H7 (cell line): ENCODE data around the gene TMEM272. TPM values are rescaled to one million over a fixed set of nuclear protein-coding genes. Genes with fewer than 3 reads are reported as not detected.
A peak's percentile ranks its signal among the peaks of the same experiment; 100 is the strongest.

Experiments used
- DNase-seq: peaks from one replicate; pipeline ENCODE4 v3.0.0; 2012
- H3K27me3 ChIP-seq: 2 replicates; pipeline ENCODE4 v1.6.0; 2011; ENCODE audit warnings: mild to moderate bottlenecking, low read length; ENCODE audit not compliant: control insufficient read depth, insufficient read depth
- H3K36me3 ChIP-seq: replicated peaks from 2 replicates; pipeline ENCODE4 v1.5.1; 2011; ENCODE audit warnings: low read length; ENCODE audit not compliant: control insufficient read depth, insufficient read depth
- H3K4me3 ChIP-seq: 2 replicates; pipeline ENCODE4 v1.5.1; 2011; ENCODE audit warnings: low read depth, mild to moderate bottlenecking, control low read depth, low read length, moderate library complexity; ENCODE audit not compliant: insufficient read depth
- total RNA-seq: library from RNA; depleted of rRNA; stranded (reverse); fragments of >200 nt; shearing (Covaris generic); gene quantifications from 2 replicates; pipeline ENCODE4 v1.2.3, GENCODE V29; 2014

TMEM272 gene
- total RNA-seq, 1 experiment from 2014 or later, result not detected

DNA sequence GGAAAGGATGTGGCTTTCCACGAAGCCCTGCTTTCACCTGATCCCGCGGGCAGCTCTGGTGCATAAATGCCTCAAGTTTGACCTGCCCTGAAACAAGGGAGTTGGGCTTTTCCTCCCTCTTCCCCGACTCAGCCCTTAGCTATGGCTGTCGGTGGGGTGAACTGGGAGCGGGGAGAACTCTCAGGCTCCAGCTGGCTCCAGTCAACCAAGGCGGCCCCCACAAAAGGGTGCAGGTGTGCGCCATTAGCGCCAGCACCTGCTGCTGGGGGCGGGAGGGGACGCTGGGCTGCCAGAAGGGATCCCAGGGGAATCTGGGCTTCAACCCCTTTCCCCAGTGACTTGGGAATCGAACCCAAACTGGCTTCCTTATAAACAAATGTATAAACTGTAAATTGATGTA is 33.9 kb downstream of the TMEM272 start:
- DNase-seq, result no peak
- H3K27me3 ChIP-seq, result no peaks in the 10 kb centered on the region
- H3K36me3 ChIP-seq, result no peaks in the 10 kb centered on the region
- no peak overlapping the region for H3K4me3 ChIP-seq

- no peaks in the 10 kb centered on the region for H3K36me3 ChIP-seq
- no peak for DNase-seq
- no peak overlapping the region for H3K4me3 ChIP-seq
- H3K27me3 ChIP-seq, result no peaks in the 10 kb centered on the region; the same call in 1 of the 2 replicates
Observed at GRCh38 chr13:51808811-51809210, 36.2 kb downstream of the TMEM272 start.

DNA sequence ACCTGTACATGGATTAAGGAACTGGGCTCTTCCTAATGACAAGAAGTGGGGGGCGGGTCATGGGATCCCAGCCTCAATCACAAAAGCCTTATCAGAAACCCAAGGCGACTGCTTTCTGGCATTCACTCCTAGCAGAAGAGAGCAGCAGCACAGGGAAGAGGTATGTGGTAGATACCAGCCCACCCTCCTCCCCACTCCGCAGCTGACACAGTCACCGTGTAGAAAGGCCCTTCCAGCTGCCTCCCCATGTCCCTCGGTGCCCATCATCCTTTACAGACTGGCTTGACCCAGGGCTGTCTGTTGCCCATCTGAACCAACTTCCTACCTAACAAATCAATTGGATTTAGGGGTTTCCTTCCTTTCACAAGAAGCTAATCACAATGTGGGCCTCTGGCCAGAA is 37.9 kb downstream of the TMEM272 start:
- H3K27me3 ChIP-seq, result no peaks in the 10 kb centered on the region; the same call in 1 of the 2 replicates
- no peaks in the 10 kb centered on the region for H3K36me3 ChIP-seq
- DNase-seq, result no peak
- H3K4me3 ChIP-seq, result no peak overlapping the region

DNA sequence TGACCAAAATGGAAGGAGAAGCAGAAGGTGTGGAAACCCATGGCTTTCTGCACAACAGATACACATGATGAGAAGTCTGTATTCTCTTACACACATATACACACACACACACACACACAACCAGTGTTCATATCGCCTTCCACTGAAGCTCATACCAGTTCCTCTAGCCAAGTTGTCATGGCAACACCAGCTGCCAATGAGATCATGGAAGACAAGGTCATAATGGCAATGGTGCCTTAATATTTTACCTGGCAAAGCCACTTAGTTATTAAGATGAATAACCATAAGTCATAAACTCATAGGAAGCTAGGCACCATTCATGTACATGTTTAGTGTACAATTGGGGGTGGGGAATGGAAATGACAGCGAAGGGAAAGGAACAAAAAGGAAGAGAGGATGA is 38.4 kb downstream of the TMEM272 start:
- Histone ChIP-seq H3K36me3 (no peaks in the 10 kb centered on the region), H3K27me3 (no peaks in the 10 kb centered on the region; the same call in 1 of the 2 replicates), H3K4me3 (no peak overlapping the region)
- DNase-seq, result no peak

DNA sequence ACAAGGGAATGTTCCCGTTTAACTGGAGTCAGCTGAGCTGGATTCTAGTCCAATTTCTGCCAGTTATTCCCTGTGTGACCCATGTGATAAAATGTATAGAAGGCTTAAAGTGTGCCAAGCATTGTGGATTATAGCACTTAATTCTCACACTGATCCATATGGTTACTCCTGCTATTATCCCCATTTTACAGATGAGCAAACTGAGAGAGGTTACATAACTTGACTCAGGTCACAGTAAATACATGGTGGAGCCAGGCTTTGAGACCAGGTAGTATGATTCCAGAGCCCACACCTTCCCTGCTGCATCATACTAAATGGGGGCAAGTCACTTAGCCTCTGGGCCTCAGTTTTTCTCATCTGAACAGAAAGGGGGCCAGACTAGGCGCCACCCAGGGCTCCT is 39.1 kb downstream of the TMEM272 start:
- no peak for DNase-seq
- Histone ChIP-seq H3K27me3 (no peaks in the 10 kb centered on the region; the same call in 1 of the 2 replicates), H3K36me3 (no peaks in the 10 kb centered on the region), H3K4me3 (no peak overlapping the region)

GRCh38 chr13:51805313-51805712 is 39.7 kb downstream of the TMEM272 start:
- no peaks in the 10 kb centered on the region; the same call in 1 of the 2 replicates for H3K27me3 ChIP-seq
- no peak overlapping the region for H3K4me3 ChIP-seq
- no peak for DNase-seq
- H3K36me3 ChIP-seq, result no peaks in the 10 kb centered on the region

DNA sequence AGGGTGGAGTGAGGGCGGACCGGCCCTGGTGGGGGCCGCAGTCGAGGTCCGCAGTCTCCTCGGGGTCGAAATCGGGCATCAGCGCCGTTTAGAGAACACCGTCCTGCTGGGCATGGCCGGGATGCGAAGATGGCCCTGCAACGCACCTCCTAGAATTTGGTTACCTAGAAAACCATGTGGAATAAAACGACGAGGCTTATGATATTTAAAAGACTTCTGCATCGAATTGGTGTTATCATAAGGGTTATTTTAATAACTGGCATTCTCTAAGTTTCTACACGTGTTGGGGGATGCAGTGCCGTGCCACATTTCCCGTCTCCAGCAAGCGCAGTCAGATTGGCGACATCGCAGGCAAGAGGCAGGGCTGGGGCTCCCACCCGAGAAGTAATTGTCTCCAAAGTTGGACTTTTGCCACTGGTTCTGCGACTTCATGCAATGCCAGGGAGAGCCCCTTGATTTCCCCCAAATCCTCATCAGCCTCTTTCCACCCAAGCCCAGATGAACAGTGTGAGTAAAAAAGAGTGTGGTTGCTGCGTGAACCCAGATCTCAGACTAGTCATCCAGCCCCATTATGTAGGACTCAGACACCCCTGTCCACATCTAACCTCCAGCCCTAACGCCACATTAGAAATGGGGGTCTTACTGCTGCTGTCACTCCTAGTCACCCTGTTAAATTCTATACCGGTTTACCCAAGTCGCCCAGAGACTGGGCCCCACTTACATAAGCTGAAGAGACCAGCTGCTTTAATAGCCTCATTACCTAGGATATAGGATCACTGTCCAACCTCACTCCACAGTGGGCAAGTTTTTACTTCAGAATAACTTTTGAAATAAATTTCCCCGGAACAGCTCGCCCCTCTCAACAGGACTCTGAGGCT is 40.4 kb downstream of the TMEM272 start:
- H3K4me3 ChIP-seq, result peak overlapping the region; percentile 76
- H3K27me3 ChIP-seq, result no peaks in the 10 kb centered on the region; the same call in 1 of the 2 replicates
- peak; percentile 39 for DNase-seq
- no peaks in the 10 kb centered on the region for H3K36me3 ChIP-seq

GRCh38 chr13:51803422-51804294 is 41.3 kb downstream of the TMEM272 start, which contains the start of gene DHRS12:
Gene DHRS12, minus strand, starts transcription at chr13:51804163. Its CDS starts 4,504 bp downstream, at chr13:51799659.
- peak; percentile 94 for DNase-seq

DNA sequence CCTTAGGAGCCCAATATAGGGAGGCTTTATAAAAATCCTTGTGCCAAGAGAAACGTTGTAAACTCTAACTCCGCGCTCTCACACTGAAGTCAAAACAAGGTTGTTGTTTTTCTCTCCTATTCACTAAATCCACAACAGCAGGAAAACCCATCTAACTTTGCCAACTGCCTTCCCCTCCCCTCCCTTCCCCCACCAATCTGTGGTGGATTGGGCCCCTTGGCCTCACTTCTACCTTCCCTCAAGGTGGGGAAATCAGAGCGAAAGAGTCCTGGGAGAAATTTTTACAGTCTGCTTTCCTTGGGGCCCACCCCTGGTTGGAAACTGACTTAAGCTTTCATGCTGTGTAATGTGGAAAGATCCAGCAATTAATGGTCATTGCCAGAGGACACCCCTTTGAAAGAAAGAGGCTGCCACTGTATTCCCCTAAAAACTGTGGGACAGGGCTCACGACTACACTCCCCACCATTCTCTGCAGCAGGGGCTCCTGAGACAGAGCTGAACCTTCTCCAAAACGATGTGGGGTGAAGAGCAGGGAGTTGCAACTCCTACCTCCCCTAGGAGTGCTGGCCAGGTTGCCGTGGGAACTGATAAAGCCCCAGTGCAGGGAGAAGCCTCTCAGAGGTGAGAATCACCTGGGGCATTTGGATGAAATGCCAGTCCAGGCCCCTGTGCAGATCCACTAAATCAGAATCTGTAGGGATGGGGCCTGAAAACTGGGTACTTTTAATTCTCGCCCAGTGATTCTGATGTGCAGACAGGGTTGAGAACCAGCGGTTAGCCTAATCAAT is 42.2 kb downstream of the TMEM272 start:
- DNase-seq, result peak; percentile 63
- Histone ChIP-seq H3K27me3 (no peaks in the 10 kb centered on the region; the same call in 1 of the 2 replicates), H3K36me3 (no peaks in the 10 kb centered on the region), H3K4me3 (peak overlapping the region; percentile 76)

More at GRCh38 chr13:51803422-51804294, 41.3 kb downstream of the TMEM272 start, which contains the start of gene DHRS12:
- Histone ChIP-seq H3K27me3 (no peaks in the 10 kb centered on the region; the same call in 1 of the 2 replicates), H3K36me3 (no peaks in the 10 kb centered on the region), H3K4me3 (peak within 1 kb of the TSS; percentile 76)

DNA sequence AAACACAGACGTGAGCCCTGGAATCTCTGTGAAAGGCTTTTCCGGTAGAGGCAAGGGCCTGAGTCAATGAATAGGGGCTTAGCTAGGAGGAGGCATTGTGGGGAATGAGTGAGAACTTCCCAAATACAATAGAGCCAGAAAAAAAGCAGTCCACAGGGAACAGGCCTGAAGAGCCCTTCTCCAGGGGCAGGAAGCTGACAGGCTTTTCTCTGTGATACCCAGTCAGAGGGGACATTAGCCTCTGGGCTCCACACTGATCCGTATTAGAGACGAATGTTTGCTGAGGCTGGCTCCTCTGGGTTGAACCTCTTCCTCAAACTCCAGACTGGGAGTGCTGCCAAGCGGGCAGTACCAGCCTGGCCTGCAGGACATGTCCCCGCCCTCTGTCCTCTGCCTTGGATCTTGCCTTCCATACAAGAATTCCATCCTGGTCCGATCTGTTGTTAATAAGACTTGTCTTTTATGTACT is 43.3 kb downstream of the TMEM272 start:
- DNase-seq, result no peak
- Histone ChIP-seq H3K36me3 (no peaks in the 10 kb centered on the region), H3K27me3 (no peaks in the 10 kb centered on the region; the same call in 1 of the 2 replicates), H3K4me3 (no peak overlapping the region)

- Histone ChIP-seq H3K4me3 (no peak overlapping the region), H3K27me3 (no peaks in the 10 kb centered on the region; the same call in 1 of the 2 replicates), H3K36me3 (no peaks in the 10 kb centered on the region)
- DNase-seq, result no peak
Observed at GRCh38 chr13:51800486-51800885, 44.5 kb downstream of the TMEM272 start.

- Histone ChIP-seq H3K27me3 (no peaks in the 10 kb centered on the region), H3K36me3 (no peaks in the 10 kb centered on the region), H3K4me3 (no peak overlapping the region)
- DNase-seq, result no peak
Observed at GRCh38 chr13:51799261-51799660, 45.7 kb downstream of the TMEM272 start.

- H3K27me3 ChIP-seq, result no peaks in the 10 kb centered on the region
- no peaks in the 10 kb centered on the region for H3K36me3 ChIP-seq
- peak; percentile 82 for DNase-seq
- no peak overlapping the region for H3K4me3 ChIP-seq
Observed at GRCh38 chr13:51797664-51798488, 47.1 kb downstream of the TMEM272 start.
